A549 (cell line): ENCODE data around the gene NTRK3. TPM values are rescaled to one million over a fixed set of nuclear protein-coding genes. Genes with fewer than 3 reads are reported as not detected.

Experiments used
- ATAC-seq, 2 experiments: fragments of 200-7000 bp in 1 of 2; fragments of >200 bp in 1 of 2; cut with Nextera tagmentation in 1 of 2; cut with Tn5 transposase in 1 of 2; 3 replicates each; pipeline versions ENCODE4 v1.8.0 to v1.9.1; 2018 to 2020; ENCODE audit warnings: mild to moderate bottlenecking in 1 of 2, moderate library complexity in 1 of 2
- CTCF ChIA-PET: fragments of 300-600 bp; sonication (Branson Sonifier 250); formaldehyde crosslinking; extraction: SDS; loops from one replicate; lab custom pipeline; 2021; ENCODE audit warnings: antibody characterized with exemption, inconsistent platforms; lab: Yijun Ruan, JAX
- POLR2A ChIA-PET: fragments of 350-600 bp; formaldehyde crosslinking; extraction: SDS; loops from one replicate; lab custom pipeline; 2021; ENCODE audit warnings: antibody characterized with exemption, inconsistent platforms; lab: Yijun Ruan, JAX
- DNase-seq, 2 experiments: peaks; one replicate each; pipeline versions ENCODE4 v3.0.0 to v3.0.0-alpha.2; 2011 to 2016; ENCODE audit warnings: low read depth in 1 of 2, low spot score in 1 of 2
- FAIRE-seq: peaks from 2 replicates; lab custom pipeline; 2011; peaks lifted over from hg19 to GRCh38; lab: Jason Lieb, UNC
- H3K27ac ChIP-seq, 2 experiments: fragments of >200 bp; sonication (Bioruptor Twin); formaldehyde crosslinking; 3 replicates each; pipeline ENCODE4 v1.5.1; 2016 to 2017
- H3K4me1 ChIP-seq: fragments of >200 bp; sonication (Bioruptor Twin); formaldehyde crosslinking; 3 replicates; pipeline ENCODE4 v1.6.1; 2016
- H3K4me2 ChIP-seq: fragments of >200 bp; sonication (Bioruptor Twin); formaldehyde crosslinking; 3 replicates; pipeline ENCODE4 v1.6.1; 2016
- H3K4me3 ChIP-seq: fragments of >200 bp; sonication (Bioruptor Twin); formaldehyde crosslinking; 3 replicates; pipeline ENCODE4 v1.5.1; 2016
- H3K9me3 ChIP-seq: fragments of >200 bp; sonication (Bioruptor Twin); formaldehyde crosslinking; 3 replicates; pipeline ENCODE4 v1.6.1; 2016
- ATOH8 ChIP-seq: fragments of 250-450 bp; sonication (Bioruptor Pico); IDR thresholded peaks from 2 replicates; pipeline ENCODE4 v1.5.0; 2020; ENCODE audit warnings: low read depth, mild to moderate bottlenecking, moderate library complexity
- CBX2 ChIP-seq: fragments of 200-600 bp; sonication (generic); IDR thresholded peaks from 2 replicates; pipeline ENCODE4 v1.6.1; 2016; ENCODE audit warnings: low read depth, mild to moderate bottlenecking, borderline replicate concordance
- CBX8 ChIP-seq: fragments of 200-600 bp; sonication (generic); IDR thresholded peaks from 2 replicates; pipeline ENCODE4 v1.6.1; 2016
- CHD2 ChIP-seq: fragments of 150-350 bp; IDR thresholded peaks from 2 replicates; pipeline ENCODE4 v1.6.1; 2014; ENCODE audit warnings: low read length; ENCODE audit not compliant: partially characterized antibody
- CHD4 ChIP-seq: fragments of 200-600 bp; sonication (generic); IDR thresholded peaks from 2 replicates; pipeline ENCODE4 v1.6.1; 2016; ENCODE audit warnings: antibody characterized with exemption, mild to moderate bottlenecking, borderline replicate concordance
- EHF ChIP-seq: fragments of 250-450 bp; sonication (Bioruptor Pico); IDR thresholded peaks from 2 replicates; pipeline ENCODE4 v1.5.0; 2020; ENCODE audit warnings: mild to moderate bottlenecking
- EHMT2 ChIP-seq: fragments of 200-600 bp; sonication (generic); IDR thresholded peaks from 2 replicates; pipeline ENCODE4 v1.6.1; 2016; ENCODE audit warnings: antibody characterized with exemption, low read depth, mild to moderate bottlenecking, moderate library complexity
- ESRRA ChIP-seq: fragments of 150-350 bp; IDR thresholded peaks from 2 replicates; pipeline ENCODE4 v1.6.1; 2014; ENCODE audit warnings: mild to moderate bottlenecking, low read length, borderline replicate concordance
- FOSL2 ChIP-seq, 2 experiments: fragments of 450-650 bp in 1 of 2; fragments of >200 bp in 1 of 2; sonication (Bioruptor Twin) in 1 of 2; formaldehyde crosslinking; IDR thresholded peaks; 2 replicates each; pipeline versions ENCODE4 v1.5.0 to v1.6.1; 2016 to 2020; ENCODE audit warnings: mild to moderate bottlenecking in 1 of 2, moderate library complexity in 1 of 2
- FOXS1 ChIP-seq: fragments of 250-450 bp; sonication (Bioruptor Pico); IDR thresholded peaks from 2 replicates; pipeline ENCODE4 v1.5.0; 2020; ENCODE audit warnings: mild to moderate bottlenecking, moderate library complexity
- HOXA7 ChIP-seq: fragments of 250-450 bp; sonication (Bioruptor Pico); IDR thresholded peaks from 2 replicates; pipeline ENCODE4 v1.5.0; 2020; ENCODE audit warnings: mild to moderate bottlenecking, moderate library complexity
- HOXB5 ChIP-seq: fragments of 250-450 bp; sonication (Bioruptor Pico); IDR thresholded peaks from 2 replicates; pipeline ENCODE4 v1.5.0; 2020; ENCODE audit warnings: mild to moderate bottlenecking, moderate library complexity
- JUNB ChIP-seq: fragments of >200 bp; sonication (Bioruptor Twin); formaldehyde crosslinking; IDR thresholded peaks from 2 replicates; pipeline ENCODE4 v1.6.1; 2016
- KDM1A ChIP-seq: fragments of 200-600 bp; sonication (generic); IDR thresholded peaks from 2 replicates; pipeline ENCODE4 v1.6.1; 2016; ENCODE audit warnings: low read depth, mild to moderate bottlenecking
- MAFK ChIP-seq: fragments of 450-650 bp; IDR thresholded peaks from 2 replicates; pipeline ENCODE4 v1.6.1; 2014; ENCODE audit not compliant: partially characterized antibody
- MYC ChIP-seq: IDR thresholded peaks from 2 replicates; pipeline ENCODE4 v1.6.1; 2012; ENCODE audit warnings: mild to moderate bottlenecking, inconsistent platforms, low read length, improper control_type of control experiment, borderline replicate concordance
- PBX3 ChIP-seq: IDR thresholded peaks from 2 replicates; pipeline ENCODE4 v1.6.1; 2012
- PHF8 ChIP-seq: fragments of 200-600 bp; sonication (generic); IDR thresholded peaks from 2 replicates; pipeline ENCODE4 v1.6.1; 2016; ENCODE audit warnings: low read depth, mild to moderate bottlenecking, antibody characterized with exemption, moderate library complexity, borderline replicate concordance
- RARB ChIP-seq: fragments of 250-450 bp; sonication (Bioruptor Pico); IDR thresholded peaks from 2 replicates; pipeline ENCODE4 v1.8.0; 2021; ENCODE audit warnings: mild to moderate bottlenecking, moderate library complexity
- RNF2 ChIP-seq: fragments of 200-600 bp; sonication (generic); IDR thresholded peaks from 2 replicates; pipeline ENCODE4 v1.6.1; 2016; ENCODE audit warnings: low read depth, mild to moderate bottlenecking, antibody characterized with exemption, moderate library complexity, borderline replicate concordance
- TFCP2L1 ChIP-seq: fragments of 250-450 bp; sonication (Bioruptor Pico); IDR thresholded peaks from 2 replicates; pipeline ENCODE4 v1.5.0; 2021; ENCODE audit warnings: mild to moderate bottlenecking
- TP53 ChIP-seq: fragments of 250-450 bp; sonication (Bioruptor Pico); IDR thresholded peaks from 2 replicates; pipeline ENCODE4 v1.5.0; 2021; ENCODE audit warnings: mild to moderate bottlenecking, moderate library complexity
- ZSCAN20 ChIP-seq: fragments of 250-450 bp; sonication (Bioruptor Pico); IDR thresholded peaks from 2 replicates; pipeline ENCODE4 v1.8.0; 2022; ENCODE audit warnings: mild to moderate bottlenecking, moderate library complexity
- WGBS: methylation state at CpG from one replicate; pipeline ENCODE4 v1.1.6; 2017; ENCODE audit errors: missing lambda C conversion rate; 5-methylcytosine and 5-hydroxymethylcytosine counted together
- polyA plus RNA-seq, 4 experiments: library from polyadenylated mRNA; depleted of rRNA in 3 of 4; stranded (reverse); fragments of >200 nt; fragmentation: RNase III in 1 of 4; extraction: RNeasy Plus Mini Kit Qiagen cat#74134 plus additional on column Dnase treatment in 1 of 4; gene quantifications; 2 replicates in 3 of 4; 3 replicates in 1 of 4; pipeline ENCODE4 v1.2.3, GENCODE V29; 2011 to 2017

The NTRK3 gene
- polyA plus RNA-seq, 2 of the 4 experiments (the other 2 are of a cell fraction): 55.0 to 55.2 TPM

GRCh38 chr15:88012233-88012632 lies 244.3 kb downstream of the NTRK3 start:
- no peak for FAIRE-seq
- 49% methylated on average over 4 of the region's 4 CpGs for WGBS
- Histone ChIP-seq H3K4me2 (no peak overlapping the region), H3K9me3 (no peaks in the 10 kb centered on the region), H3K4me3 (no peak overlapping the region), H3K27ac (no peak overlapping the region), H3K4me1 (no peaks in the 10 kb centered on the region)
- ATAC-seq: no peak
- no peak for DNase-seq
- ChIA-PET POLR2A (no interaction called here), CTCF (no interaction called here)
- TF ChIP-seq JUNB: no peak
- no peak for TF ChIP-seq EHMT2
- no peak for TF ChIP-seq ATOH8 (CRISPR knock-in tag)
- TF ChIP-seq KDM1A: no peak
- TF ChIP-seq TP53 (CRISPR knock-in tag): no peak
- no peak for TF ChIP-seq MYC
- no peak for TF ChIP-seq RNF2
- no peak for TF ChIP-seq MAFK
- no peak for TF ChIP-seq CBX2
- no peak for TF ChIP-seq TFCP2L1 (CRISPR knock-in tag)
- TF ChIP-seq FOSL2 (IDR thresholded peaks at IDR 0.05): no peak
- no peak for TF ChIP-seq FOSL2 (CRISPR knock-in tag; IDR thresholded peaks at IDR 0.05)
- no peak for TF ChIP-seq FOXS1
- no peak for TF ChIP-seq PHF8
- no peak for TF ChIP-seq RARB (CRISPR knock-in tag)

DNA sequence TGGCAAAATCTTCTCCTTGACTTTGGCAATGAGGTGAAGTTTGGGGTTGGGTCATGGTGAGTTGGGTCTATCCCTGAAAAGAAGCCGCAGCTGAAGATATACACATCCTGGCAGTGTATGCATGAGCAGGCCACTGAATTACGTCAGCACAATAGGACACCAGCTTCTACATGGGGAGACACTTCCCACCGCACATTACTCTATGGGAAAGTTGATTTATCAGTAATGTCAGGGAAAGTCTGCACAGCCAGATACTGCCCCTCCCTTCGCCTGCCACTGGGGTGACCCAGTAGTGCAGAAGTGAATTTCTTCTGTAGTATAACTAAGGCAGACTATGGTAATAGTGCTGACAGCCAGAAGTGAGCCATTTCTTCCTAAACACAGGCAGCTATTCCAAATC lies 245.0 kb downstream of the NTRK3 start:
- FAIRE-seq: no peak
- DNase-seq: no peak
- Histone ChIP-seq H3K4me1 (no peaks in the 10 kb centered on the region), H3K4me2 (no peak overlapping the region), H3K4me3 (no peak overlapping the region), H3K9me3 (no peaks in the 10 kb centered on the region), H3K27ac (no peak overlapping the region)
- TF ChIP-seq PBX3 (no peak), HOXA7 (CRISPR knock-in tag) (no peak), EHF (CRISPR knock-in tag) (no peak), HOXB5 (CRISPR knock-in tag) (no peak), RNF2 (no peak), ZSCAN20 (CRISPR knock-in tag) (no peak), CBX8 (no peak), CHD4 (no peak)
- 64% methylated on average over 4 of the region's 4 CpGs for WGBS
- CTCF ChIA-PET: no interaction called here
- POLR2A ChIA-PET: no interaction called here
- no peak for ATAC-seq

GRCh38 chr15:88006146-88006545 lies 250.4 kb downstream of the NTRK3 start:
- 25% methylated on average over 3 of the region's 3 CpGs for WGBS
- no peak for FAIRE-seq
- ChIA-PET CTCF (interaction anchor here (0.6 kb wide), 1 partner anchor 33 kb away, joined by 3 read pairs; no protein-coding TSS in a partner anchor), POLR2A (no interaction called here)
- ATAC-seq: no peak
- Histone ChIP-seq H3K4me1 (no peaks in the 10 kb centered on the region), H3K9me3 (peaks cover 7% of the 10 kb centered on the region; the same call in 1 of the 3 replicates), H3K4me3 (no peak overlapping the region), H3K27ac (no peak overlapping the region), H3K4me2 (no peak overlapping the region)
- TF ChIP-seq ESRRA (no peak), CHD2 (no peak), KDM1A (no peak), HOXA7 (CRISPR knock-in tag) (no peak)
- DNase-seq: no peak
